Measurements from ENCODE around the gene GMPPB.

GMPPB gene

GRCh38 chr3:49680493-49681231 is 43.1 kb downstream of the GMPPB start:
- H3K9ac ChIP-seq (ENCODE audit: insufficient read length, low read depth) = no peak overlapping the region
- H3K4me1 ChIP-seq (ENCODE audit: insufficient read depth, insufficient read length) = peaks cover 3% of the 10 kb centered on the region
- no peaks in the 10 kb centered on the region for H3K27me3 ChIP-seq (ENCODE audit: insufficient read depth, insufficient read length)
- TF ChIP-seq YY1 (IDR thresholded peaks at IDR 0.05; ENCODE audit: insufficient read depth, insufficient read length) (no peak), ZNF274 (IDR thresholded peaks at IDR 0.05; ENCODE audit: low read depth, low read length) (no peak), SUZ12 (IDR thresholded peaks at IDR 0.05; ENCODE audit: extremely low read depth, insufficient read depth, insufficient read length) (no peak)
- H3K9me3 ChIP-seq (ENCODE audit: insufficient read depth, low read length) = no peaks in the 10 kb centered on the region
- no peak for DNase-seq (ENCODE audit: low read depth, low spot score)
- H3K4me3 ChIP-seq (ENCODE audit: insufficient read length, low read depth) = no peak overlapping the region
- peaks cover 93% of the 10 kb centered on the region for H3K36me3 ChIP-seq (ENCODE audit: insufficient read depth, insufficient read length, low read length)

DNA sequence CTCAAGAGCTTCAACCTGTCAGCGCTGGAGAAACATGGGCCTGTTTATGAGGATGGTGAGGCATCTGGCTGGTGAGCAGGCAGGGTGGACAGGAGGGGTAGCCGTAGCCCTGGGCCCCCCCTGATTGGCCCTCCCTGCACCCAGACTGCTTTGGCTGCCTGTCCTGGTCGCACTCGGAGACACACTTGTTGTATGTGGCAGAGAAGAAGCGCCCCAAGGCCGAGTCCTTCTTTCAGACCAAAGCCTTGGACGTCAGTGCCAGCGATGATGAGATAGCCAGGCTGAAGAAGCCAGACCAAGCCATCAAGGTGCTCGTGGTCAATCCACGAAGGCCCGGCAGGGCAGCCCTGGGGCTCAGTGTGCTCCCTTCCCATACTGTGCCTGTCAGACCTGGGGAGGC is 47.8 kb downstream of the GMPPB start:
- DNase-seq (ENCODE audit: low read depth, low spot score) = no peak
- Histone ChIP-seq H3K27me3 (ENCODE audit: insufficient read depth, insufficient read length) (no peaks in the 10 kb centered on the region), H3K9me3 (ENCODE audit: insufficient read depth, low read length) (no peaks in the 10 kb centered on the region), H3K9ac (ENCODE audit: insufficient read length, low read depth) (no peak overlapping the region), H3K36me3 (ENCODE audit: insufficient read depth, insufficient read length, low read length) (peaks cover 61% of the 10 kb centered on the region), H3K4me3 (ENCODE audit: insufficient read length, low read depth) (no peak overlapping the region), H3K4me1 (ENCODE audit: insufficient read depth, insufficient read length) (peaks cover 9% of the 10 kb centered on the region)
- TF ChIP-seq ZNF274 (IDR thresholded peaks at IDR 0.05; ENCODE audit: low read depth, low read length) = no peak
- no peak for TF ChIP-seq SUZ12 (IDR thresholded peaks at IDR 0.05; ENCODE audit: extremely low read depth, insufficient read depth, insufficient read length)
- no peak for TF ChIP-seq YY1 (IDR thresholded peaks at IDR 0.05; ENCODE audit: insufficient read depth, insufficient read length)

DNA sequence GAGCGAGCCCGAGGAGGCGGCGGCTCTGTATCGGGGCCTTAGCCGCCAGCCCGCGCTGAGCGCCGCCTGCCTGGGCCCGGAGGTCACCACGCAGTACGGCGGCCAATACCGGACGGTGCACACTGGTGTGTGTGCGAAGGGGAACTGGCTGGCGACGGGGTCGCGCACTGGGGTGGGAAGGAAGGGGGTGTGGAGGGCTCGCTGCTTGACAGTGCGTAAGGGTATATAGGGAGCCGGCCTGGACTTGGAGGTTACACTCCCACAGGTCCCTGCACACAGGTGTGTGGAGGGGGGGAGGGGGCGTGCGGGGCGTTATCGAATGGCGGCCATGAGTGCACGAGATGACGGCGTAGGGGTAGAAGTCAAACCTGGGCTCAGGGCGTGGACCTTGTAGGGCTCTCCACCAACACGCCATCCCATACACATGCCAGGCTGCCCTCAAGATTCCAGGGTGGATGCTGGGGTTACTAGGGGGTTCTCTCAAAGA is 49.2 kb downstream of the GMPPB start:
- Histone ChIP-seq H3K27me3 (ENCODE audit: insufficient read depth, insufficient read length) (no peaks in the 10 kb centered on the region), H3K4me1 (ENCODE audit: insufficient read depth, insufficient read length) (peaks cover 11% of the 10 kb centered on the region), H3K36me3 (ENCODE audit: insufficient read depth, insufficient read length, low read length) (peaks cover 52% of the 10 kb centered on the region), H3K4me3 (ENCODE audit: insufficient read length, low read depth) (peak overlapping the region; percentile 95), H3K9ac (ENCODE audit: insufficient read length, low read depth) (peak overlapping the region; percentile 99), H3K9me3 (ENCODE audit: insufficient read depth, low read length) (no peaks in the 10 kb centered on the region)
- TF ChIP-seq YY1 (IDR thresholded peaks at IDR 0.05; ENCODE audit: insufficient read depth, insufficient read length) (no peak), SUZ12 (IDR thresholded peaks at IDR 0.05; ENCODE audit: extremely low read depth, insufficient read depth, insufficient read length) (no peak), ZNF274 (IDR thresholded peaks at IDR 0.05; ENCODE audit: low read depth, low read length) (no peak)
- DNase-seq (ENCODE audit: low read depth, low spot score) = no peak

- peak; percentile 97 for DNase-seq (ENCODE audit: low read depth, low spot score)
- peak within 1 kb of the TSS; percentile 95 for H3K4me3 ChIP-seq (ENCODE audit: insufficient read length, low read depth)
Observed at GRCh38 chr3:49673715-49674496, 49.8 kb downstream of the GMPPB start, which contains the start of gene APEH. APEH (plus strand) TSS chr3:49674351; CDS start chr3:49674402, 51 bp downstream.

DNA sequence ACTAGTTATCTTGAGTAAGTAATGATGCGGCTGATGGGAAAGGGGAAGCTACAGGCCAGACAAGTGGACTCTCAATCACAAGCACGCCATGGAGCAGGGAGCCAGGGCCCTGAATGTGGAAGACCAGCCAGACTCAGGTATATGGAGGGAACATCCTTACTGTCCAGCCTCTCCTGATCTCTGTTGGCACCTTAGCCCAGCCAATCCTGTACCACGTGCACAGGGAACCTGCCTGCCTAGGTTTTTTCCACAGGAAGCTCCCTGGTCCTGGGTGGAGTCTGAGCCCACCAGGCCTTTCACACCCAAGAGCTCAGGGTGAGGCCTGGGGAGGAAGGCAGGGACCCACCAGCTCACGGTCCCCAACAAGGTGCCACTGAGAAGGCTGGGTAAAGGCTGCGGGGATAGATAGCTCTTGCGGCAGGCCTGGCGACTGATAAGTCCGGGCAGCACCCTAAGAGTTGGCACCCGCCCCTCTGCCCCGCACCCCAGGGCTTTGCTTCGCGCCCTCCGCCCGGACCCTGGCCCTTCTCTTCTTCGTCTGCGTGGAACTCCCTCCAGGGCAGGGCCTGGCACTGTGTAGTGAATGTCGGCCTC is 50.5 kb downstream of the GMPPB start:
- Histone ChIP-seq H3K4me1 (ENCODE audit: insufficient read depth, insufficient read length) (peaks cover 11% of the 10 kb centered on the region), H3K9ac (ENCODE audit: insufficient read length, low read depth) (peak overlapping the region; percentile 99), H3K36me3 (ENCODE audit: insufficient read depth, insufficient read length, low read length) (peaks cover 39% of the 10 kb centered on the region), H3K9me3 (ENCODE audit: insufficient read depth, low read length) (no peaks in the 10 kb centered on the region), H3K4me3 (ENCODE audit: insufficient read length, low read depth) (peak overlapping the region; percentile 95), H3K27me3 (ENCODE audit: insufficient read depth, insufficient read length) (no peaks in the 10 kb centered on the region)
- TF ChIP-seq SUZ12 (IDR thresholded peaks at IDR 0.05; ENCODE audit: extremely low read depth, insufficient read depth, insufficient read length) = no peak
- no peak for TF ChIP-seq ZNF274 (IDR thresholded peaks at IDR 0.05; ENCODE audit: low read depth, low read length)
- TF ChIP-seq YY1 (IDR thresholded peaks at IDR 0.05; ENCODE audit: insufficient read depth, insufficient read length) = no peak
- no peak for DNase-seq (ENCODE audit: low read depth, low spot score)

More at GRCh38 chr3:49673715-49674496, 49.8 kb downstream of the GMPPB start, which contains the start of gene APEH:
- Histone ChIP-seq H3K36me3 (ENCODE audit: insufficient read depth, insufficient read length, low read length) (peaks cover 45% of the 10 kb centered on the region), H3K9ac (ENCODE audit: insufficient read length, low read depth) (peak within 1 kb of the TSS; percentile 99), H3K9me3 (ENCODE audit: insufficient read depth, low read length) (no peaks in the 10 kb centered on the region), H3K27me3 (ENCODE audit: insufficient read depth, insufficient read length) (no peaks in the 10 kb centered on the region), H3K4me1 (ENCODE audit: insufficient read depth, insufficient read length) (peaks cover 11% of the 10 kb centered on the region)
- TF ChIP-seq ZNF274 (IDR thresholded peaks at IDR 0.05; ENCODE audit: low read depth, low read length) = no peak
- TF ChIP-seq YY1 (IDR thresholded peaks at IDR 0.05; ENCODE audit: insufficient read depth, insufficient read length) = no peak
- no peak for TF ChIP-seq SUZ12 (IDR thresholded peaks at IDR 0.05; ENCODE audit: extremely low read depth, insufficient read depth, insufficient read length)

DNA sequence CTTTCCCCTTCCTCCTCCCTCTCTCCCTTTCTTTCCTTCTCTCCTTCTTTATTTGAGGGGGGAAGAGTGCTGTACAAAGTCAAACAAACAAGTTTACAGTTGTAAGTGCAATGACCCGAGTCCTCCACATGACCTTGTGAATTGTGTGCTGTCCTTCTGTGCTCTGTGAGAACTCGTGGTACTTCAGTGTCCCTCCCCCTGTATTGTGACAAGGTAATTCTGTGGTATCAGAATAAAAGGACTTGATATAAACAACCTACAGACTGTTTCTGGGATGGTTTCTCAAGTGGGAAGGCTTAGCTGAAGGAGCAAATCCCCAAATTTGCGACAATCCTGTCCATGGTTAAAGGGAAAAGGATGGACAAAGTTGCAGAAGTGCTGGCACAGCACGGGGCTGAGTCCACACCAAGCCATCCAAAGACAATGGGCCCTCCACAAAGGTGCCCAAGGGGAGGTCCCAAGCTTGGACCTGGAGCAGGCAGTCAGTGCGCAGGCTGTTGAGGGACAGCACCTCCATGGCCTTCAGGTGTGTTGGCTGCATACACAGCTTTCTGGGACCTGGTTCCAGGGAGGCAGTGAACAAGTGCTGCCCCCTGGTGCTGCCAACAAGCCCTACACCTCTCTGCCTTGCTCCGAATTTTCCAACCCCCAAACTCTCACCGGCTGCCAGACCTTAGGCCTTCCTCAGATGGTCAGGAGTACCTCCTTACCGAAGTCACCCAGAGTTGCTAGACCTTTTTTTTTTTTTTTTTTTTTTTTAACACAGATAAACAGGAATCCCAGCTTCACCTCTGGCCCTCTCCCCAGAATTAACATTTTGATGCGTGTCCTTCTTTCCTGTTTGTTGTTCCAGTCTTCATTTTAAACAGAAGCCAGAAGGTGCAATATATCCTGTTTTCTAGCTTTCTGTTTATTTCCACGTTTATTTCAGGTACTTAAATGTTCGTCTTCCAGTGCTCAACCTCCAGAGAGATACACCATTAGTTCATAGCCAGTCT is 52.2 kb downstream of the GMPPB start:
- H3K9me3 ChIP-seq (ENCODE audit: insufficient read depth, low read length) = no peaks in the 10 kb centered on the region
- H3K36me3 ChIP-seq (ENCODE audit: insufficient read depth, insufficient read length, low read length) = peaks cover 22% of the 10 kb centered on the region
- no peak overlapping the region for H3K9ac ChIP-seq (ENCODE audit: insufficient read length, low read depth)
- no peak for TF ChIP-seq ZNF274 (IDR thresholded peaks at IDR 0.05; ENCODE audit: low read depth, low read length)
- no peak for TF ChIP-seq SUZ12 (IDR thresholded peaks at IDR 0.05; ENCODE audit: extremely low read depth, insufficient read depth, insufficient read length)
- no peak for TF ChIP-seq YY1 (IDR thresholded peaks at IDR 0.05; ENCODE audit: insufficient read depth, insufficient read length)
- no peaks in the 10 kb centered on the region for H3K27me3 ChIP-seq (ENCODE audit: insufficient read depth, insufficient read length)
- peak; percentile 84 for DNase-seq (ENCODE audit: low read depth, low spot score)
- peaks cover 17% of the 10 kb centered on the region for H3K4me1 ChIP-seq (ENCODE audit: insufficient read depth, insufficient read length)
- no peak overlapping the region for H3K4me3 ChIP-seq (ENCODE audit: insufficient read length, low read depth)
